Adipose tissue (tissue), 3 donors: ENCODE results near the gene POU3F1. TPM values are rescaled to one million over a fixed set of nuclear protein-coding genes. Genes with fewer than 3 reads are reported as not detected.

ENCODE experiments used
- H3K27ac ChIP-seq: one replicate; pipeline ENCODE4 v1.5.1; 2013; ENCODE audit warnings: low read depth, low read length
- WGBS, 3 donors: extraction: QIAGEN DNeasy Blood & Tissue Kit; methylation state at CpG; one replicate each; pipeline ENCODE4 v1.1.7; 2013; 5-methylcytosine and 5-hydroxymethylcytosine counted together
- polyA plus RNA-seq, 3 donors: library from polyadenylated mRNA; stranded (reverse); fragments of 200-250 nt; gene quantifications; one replicate each; pipeline ENCODE4 v1.2.3, GENCODE V29; 2013
- donor health status: healthy with polysubstance abuse.
- donor health status: Bipolar disorder and iron deficiency.
- donor health status: healthy.

Gene POU3F1
- polyA plus RNA-seq, 3 donors, result 0.07 TPM; not detected in 2

- no peak overlapping the region for H3K27ac ChIP-seq
- 79 to 83% (median 79%) methylated on average over 11 of the region's 11 CpGs for WGBS, 3 donors
Measured at GRCh38 chr1:38014724-38015424, 31.7 kb downstream of the POU3F1 start.

GRCh38 chr1:38014171-38014570, 32.4 kb downstream of the POU3F1 start:
- 42 to 52% (median 47%) methylated on average over 4 of the region's 4 CpGs for WGBS, 3 donors
- no peak overlapping the region for H3K27ac ChIP-seq

- 5 to 13% (median 11%) methylated on average over 4 of the region's 4 CpGs for WGBS, 3 donors
- H3K27ac ChIP-seq, result peak overlapping the region; percentile 35
Measured at GRCh38 chr1:38013227-38013622, 33.4 kb downstream of the POU3F1 start.

DNA sequence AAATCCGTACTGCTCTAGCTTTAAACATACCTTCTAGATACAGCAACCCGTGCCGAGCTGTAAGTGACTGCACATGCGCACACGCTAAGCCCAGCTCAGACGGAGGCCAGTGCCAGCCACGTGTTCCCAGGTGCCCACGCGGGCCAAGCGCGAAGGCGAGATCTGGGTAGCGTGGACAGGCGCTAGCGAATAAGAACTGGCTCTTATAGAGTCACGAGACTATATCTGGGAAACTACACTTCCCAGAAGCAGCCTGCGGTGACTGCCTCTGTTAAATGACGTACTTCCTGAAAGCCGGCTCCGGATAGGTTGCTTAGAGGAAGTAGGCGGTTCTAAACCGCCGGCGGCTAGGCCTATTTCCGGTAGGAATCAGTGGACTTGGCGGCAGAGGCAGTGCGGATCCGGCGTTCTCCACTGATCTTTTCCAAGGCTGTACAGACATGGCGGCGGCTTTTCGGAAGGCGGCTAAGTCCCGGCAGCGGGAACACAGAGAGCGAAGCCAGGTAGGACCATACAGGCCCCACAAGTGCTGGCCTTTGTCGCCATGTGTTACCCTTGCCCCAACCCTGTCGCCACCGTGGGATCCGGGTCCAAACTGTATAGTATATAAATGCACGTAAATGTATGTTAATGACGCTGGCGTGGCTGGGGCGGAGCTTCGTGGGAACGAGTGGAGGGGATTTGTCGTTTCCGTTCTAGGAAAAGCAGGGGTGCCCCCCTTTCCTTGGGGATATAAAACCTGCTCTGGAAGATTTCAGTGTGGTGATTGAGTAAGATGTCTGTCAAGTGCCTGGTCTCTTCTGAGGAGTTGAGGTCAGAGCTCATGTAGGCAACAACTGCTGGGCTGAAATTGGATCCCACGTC, 34.0 kb downstream of the POU3F1 start, which contains the start of gene UTP11:
UTP11 (plus strand) TSS at position 372 of the 864 bp plus-strand sequence; CDS start at position 441, 69 bp downstream.
- peak within 1 kb of the TSS; percentile 35 for H3K27ac ChIP-seq
- WGBS, 3 donors, result 1 to 2% (median 1%) methylated on average over 49 of the region's 49 CpGs

DNA sequence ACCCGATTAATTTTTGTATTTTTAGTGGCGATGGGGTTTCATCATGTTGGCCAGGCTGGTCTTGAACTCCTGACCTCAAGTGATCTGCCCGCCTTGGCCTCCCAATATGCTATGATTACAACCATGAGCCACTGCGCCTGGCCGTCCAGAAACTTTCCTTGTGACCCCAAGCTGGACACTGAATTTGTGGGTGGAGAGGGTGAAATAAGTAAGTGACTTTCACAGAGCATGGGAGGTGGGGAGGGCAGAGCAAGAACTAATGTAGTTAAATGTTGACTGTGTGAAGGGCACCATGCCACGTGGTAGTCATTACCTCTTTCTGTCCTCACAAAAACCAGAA, 36.8 kb downstream of the POU3F1 start:
- H3K27ac ChIP-seq, result no peak overlapping the region
- WGBS, 3 donors, result 75 to 86% (median 76%) methylated on average over 6 of the region's 6 CpGs

DNA sequence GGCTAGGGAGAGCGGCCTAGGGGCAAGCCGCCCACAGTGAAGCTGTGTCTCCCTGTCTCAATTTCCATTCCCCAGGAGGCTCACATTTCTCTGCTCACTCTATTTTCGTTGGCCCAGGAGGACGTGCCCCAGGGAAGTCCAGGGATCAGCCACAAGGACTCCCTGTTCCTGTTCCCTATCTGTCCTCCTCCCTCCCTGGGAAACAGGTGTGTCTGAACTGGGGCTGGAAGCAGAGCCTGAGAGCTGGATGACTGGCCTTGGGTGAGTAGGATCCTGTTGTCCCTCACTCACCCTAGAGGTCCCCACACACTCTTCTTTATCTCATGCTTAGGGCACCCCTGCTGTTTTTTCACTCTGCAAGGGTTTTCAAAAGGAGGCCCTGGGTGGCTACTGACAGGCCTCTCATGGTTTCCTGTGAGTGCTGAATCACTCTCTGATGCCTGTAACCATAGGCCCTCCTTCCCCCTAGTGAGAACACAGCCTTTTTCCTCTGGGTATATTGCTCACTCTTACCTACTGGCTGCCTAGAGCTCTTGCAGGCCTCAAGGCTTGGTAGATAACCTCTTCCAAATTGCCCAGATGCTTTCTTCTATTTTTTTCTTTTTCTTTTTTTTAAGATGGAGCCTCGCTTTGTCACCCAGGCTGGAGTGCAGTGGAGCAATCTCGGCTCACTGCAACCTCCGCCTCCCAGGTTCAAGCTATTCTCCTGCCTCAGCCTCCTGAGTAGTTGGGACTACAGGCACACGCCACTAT, 37.3 kb downstream of the POU3F1 start:
- no peak overlapping the region for H3K27ac ChIP-seq
- WGBS, 3 donors, result 68 to 75% (median 73%) methylated on average over 8 of the region's 8 CpGs

- 55 to 72% (median 60%) methylated on average over 12 of the region's 12 CpGs for WGBS, 3 donors
- H3K27ac ChIP-seq, result no peak overlapping the region
Measured at GRCh38 chr1:38006008-38006828, 40.4 kb downstream of the POU3F1 start.

DNA sequence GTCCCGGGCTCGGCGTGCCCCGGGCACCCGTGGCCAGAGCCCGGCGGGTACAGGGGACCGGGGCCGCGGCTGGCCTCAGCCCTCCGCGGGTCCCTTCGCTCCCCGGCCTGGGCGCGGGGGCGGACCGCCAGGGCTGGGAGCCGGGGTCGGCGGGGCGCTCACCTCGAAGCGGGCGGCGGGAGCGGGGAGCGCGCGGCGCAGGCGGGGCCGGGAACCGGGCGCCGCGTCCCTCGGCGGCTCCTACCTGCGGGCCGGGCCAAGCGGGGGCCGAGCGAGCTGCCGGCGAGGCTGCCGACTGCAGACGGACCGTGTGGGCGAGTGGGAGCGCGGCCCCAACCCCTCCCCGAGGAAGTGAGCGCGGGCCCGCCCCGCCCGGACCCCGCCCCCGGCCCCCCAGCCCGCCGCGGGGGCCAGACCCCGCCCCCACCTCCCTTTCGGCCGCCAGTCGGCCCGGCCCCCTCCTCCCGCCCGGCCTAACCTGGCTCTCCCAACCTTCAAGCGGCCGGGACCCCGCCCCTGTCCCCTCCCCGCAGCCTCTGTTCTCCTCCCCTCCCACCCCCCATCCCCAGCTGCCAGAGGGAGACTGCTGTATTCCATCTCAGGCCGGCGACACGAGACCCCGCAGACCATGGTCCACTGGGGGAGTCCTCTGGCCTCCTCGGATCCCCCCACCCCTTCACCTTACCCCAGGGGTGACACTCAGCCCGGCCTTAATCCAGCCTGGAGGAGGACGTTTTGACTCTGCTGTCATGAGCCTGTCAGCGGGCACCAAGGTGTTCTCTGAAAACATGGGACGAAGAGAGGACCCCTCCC, 41.2 kb downstream of the POU3F1 start, which contains the start of gene FHL3:
FHL3 (minus strand) TSS at position 320 of the 813 bp plus-strand sequence. CDS start 6,102 bp downstream, outside the sequence.
- H3K27ac ChIP-seq, result peak within 1 kb of the TSS; percentile 17
- 3 to 5% (median 3%) methylated on average over 35 to 78 of the region's 83 CpGs for WGBS, 3 donors

- WGBS, 3 donors, result 5 to 19% (median 5%) methylated on average over 26 of the region's 26 CpGs
- no peak overlapping the region for H3K27ac ChIP-seq
Measured at GRCh38 chr1:38004284-38005108, 42.1 kb downstream of the POU3F1 start.

DNA sequence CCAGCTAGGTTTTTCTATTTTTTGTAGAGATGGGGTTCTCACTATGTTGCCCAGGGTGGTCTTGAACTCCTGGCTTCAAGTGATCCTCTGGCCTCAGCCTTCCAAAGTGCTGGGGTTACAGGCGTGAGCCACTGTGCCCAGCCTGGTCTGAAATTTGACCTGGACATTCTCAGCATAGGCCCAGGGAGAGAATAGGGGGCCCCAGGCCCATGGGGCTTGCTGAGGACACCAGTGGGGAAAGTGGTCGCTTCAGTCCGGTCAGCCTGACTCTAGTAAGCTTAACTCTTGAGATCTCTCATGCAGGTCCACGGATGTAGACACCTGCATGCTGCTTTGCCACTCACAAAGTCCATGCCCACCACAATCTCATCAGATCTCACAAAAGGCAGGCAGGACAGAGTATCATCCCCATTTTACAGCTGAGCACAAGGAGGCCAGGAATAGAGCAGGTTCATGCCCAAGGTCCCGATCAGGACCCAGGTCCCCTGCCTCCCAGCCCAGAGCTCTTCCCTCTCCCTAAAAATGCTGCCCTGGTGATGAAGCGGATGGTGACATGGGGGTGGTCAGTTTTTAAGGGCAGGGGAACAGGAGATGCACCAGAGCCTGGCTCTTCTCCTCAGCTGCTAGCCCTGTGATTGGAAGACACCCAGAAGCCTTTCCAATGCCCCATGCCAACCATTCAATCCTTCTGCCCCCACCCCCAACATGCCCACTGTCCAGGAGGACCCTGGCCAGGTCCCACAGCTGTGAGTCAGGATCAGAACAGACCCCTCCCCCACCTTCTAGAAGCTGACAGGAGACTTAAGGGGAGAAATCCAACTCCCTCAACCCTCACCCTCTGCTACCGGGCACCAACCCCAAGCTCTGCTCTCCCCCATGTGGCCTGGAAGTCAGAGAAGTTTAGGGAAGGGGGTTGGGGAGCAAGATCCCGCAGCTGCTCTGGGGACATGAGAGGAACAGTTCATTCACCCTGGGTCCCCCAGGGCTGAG, 43.0 kb downstream of the POU3F1 start:
- 56 to 89% (median 70%) methylated on average over 8 of the region's 8 CpGs for WGBS, 3 donors
- H3K27ac ChIP-seq, result no peak overlapping the region

- 37 to 61% (median 43%) methylated on average over 13 of the region's 13 CpGs for WGBS, 3 donors
- peak overlapping the region; percentile 67 for H3K27ac ChIP-seq
Measured at GRCh38 chr1:38000529-38001455, 45.8 kb downstream of the POU3F1 start.

GRCh38 chr1:38000233-38000528, 46.4 kb downstream of the POU3F1 start:
- WGBS, 3 donors, result 30 to 69% (median 32%) methylated on average over 2 of the region's 2 CpGs
- H3K27ac ChIP-seq, result no peak overlapping the region

GRCh38 chr1:37999430-38000232, 47.0 kb downstream of the POU3F1 start:
- peak overlapping the region; percentile 80 for H3K27ac ChIP-seq
- 8 to 37% (median 8%) methylated on average over 9 of the region's 9 CpGs for WGBS, 3 donors
